Glutamatergic neuron (in vitro differentiated cells): ENCODE measurements around the gene LDLRAD4. TPM values are rescaled to one million over a fixed set of nuclear protein-coding genes. Genes with fewer than 3 reads are reported as not detected.

Source experiments
- DNase-seq: peaks from one replicate; pipeline ENCODE4 v3.0.0; 2022
- H3K27ac Mint-ChIP-seq: one replicate; pipeline ENCODE4 v1.8.0; 2020; ENCODE audit warnings: mild to moderate bottlenecking, mixed read lengths, inconsistent platforms; ENCODE audit not compliant: unreplicated experiment
- H3K27me3 Mint-ChIP-seq: one replicate; pipeline ENCODE4 v1.8.0; 2020; ENCODE audit warnings: mild to moderate bottlenecking, moderate library complexity, mixed read lengths, inconsistent platforms; ENCODE audit not compliant: unreplicated experiment
- H3K36me3 Mint-ChIP-seq: one replicate; pipeline ENCODE4 v1.8.0; 2020; ENCODE audit warnings: mild to moderate bottlenecking, mixed read lengths, inconsistent platforms; ENCODE audit not compliant: unreplicated experiment
- H3K4me1 Mint-ChIP-seq: one replicate; pipeline ENCODE4 v1.8.0; 2020; ENCODE audit warnings: mild to moderate bottlenecking, low read depth, mixed read lengths, inconsistent platforms; ENCODE audit not compliant: unreplicated experiment
- H3K4me3 Mint-ChIP-seq: one replicate; pipeline ENCODE4 v1.8.0; 2020; ENCODE audit warnings: mild to moderate bottlenecking, mixed read lengths, inconsistent platforms; ENCODE audit not compliant: unreplicated experiment
- H3K9me3 Mint-ChIP-seq: one replicate; pipeline ENCODE4 v1.8.0; 2020; ENCODE audit warnings: mild to moderate bottlenecking, moderate library complexity, mixed read lengths, inconsistent platforms; ENCODE audit not compliant: unreplicated experiment
- total RNA-seq: library from RNA; stranded (reverse); fragmentation: NEBNext Ultra II Directional; extraction: Animal tissue kit (Norgen Biotek cat#: 25700); gene quantifications from one replicate; pipeline ENCODE4 v1.2.1, GENCODE V29; 2021; ENCODE audit not compliant: unreplicated experiment
- TF ChIP-seq, protein P1 (sequence below): fragments of 200-600 bp; sonication (generic); IDR thresholded peaks from one replicate; pipeline ENCODE4 v1.5.0; 2021; ENCODE audit not compliant: partially characterized antibody, unreplicated experiment

Gene LDLRAD4
- total RNA-seq, 1 donor from 2014 or later, result 0.29 TPM

DNA sequence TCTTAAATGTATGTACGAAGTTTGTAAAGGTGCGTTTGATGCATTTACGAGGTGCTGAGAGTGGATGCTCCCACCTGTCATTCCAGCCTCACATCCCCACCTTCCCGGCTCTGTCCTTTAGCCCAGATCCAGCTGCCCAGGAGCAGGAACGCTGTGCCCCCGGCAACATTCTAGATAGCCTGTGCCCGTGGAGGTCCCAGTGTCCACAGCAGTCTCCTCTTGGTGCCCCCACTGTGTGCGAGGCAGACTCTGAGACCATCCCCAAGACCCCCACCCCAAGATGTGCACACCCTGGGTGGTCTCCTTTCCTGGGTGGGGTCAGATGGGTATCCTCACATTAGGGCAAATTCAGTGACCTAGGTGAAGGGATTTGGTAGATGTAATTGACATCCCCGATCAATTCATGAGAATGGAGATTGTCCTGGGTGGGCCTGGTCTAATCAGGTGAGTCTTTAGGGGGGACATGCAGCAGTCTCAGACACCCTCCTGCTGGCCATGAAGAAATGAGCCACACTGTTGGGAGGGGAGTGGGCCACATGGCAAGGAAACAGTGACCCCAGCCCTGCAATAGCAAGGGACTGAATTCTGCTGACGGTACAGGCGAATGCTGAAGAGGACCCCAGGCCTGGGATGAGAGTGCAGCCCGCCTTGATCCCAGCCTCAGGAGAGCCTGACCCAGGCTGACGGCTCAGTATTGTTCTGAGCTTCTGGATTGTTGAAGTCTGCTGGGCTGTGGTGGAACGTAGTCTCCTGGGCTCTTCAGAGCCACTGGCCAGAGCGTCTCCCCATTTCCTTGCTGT is 304.5 kb downstream of the LDLRAD4 start:
- peaks cover 6% of the 10 kb centered on the region for H3K36me3 Mint-ChIP-seq
- H3K27ac Mint-ChIP-seq, result no peak overlapping the region
- TF ChIP-seq, protein P1, sequence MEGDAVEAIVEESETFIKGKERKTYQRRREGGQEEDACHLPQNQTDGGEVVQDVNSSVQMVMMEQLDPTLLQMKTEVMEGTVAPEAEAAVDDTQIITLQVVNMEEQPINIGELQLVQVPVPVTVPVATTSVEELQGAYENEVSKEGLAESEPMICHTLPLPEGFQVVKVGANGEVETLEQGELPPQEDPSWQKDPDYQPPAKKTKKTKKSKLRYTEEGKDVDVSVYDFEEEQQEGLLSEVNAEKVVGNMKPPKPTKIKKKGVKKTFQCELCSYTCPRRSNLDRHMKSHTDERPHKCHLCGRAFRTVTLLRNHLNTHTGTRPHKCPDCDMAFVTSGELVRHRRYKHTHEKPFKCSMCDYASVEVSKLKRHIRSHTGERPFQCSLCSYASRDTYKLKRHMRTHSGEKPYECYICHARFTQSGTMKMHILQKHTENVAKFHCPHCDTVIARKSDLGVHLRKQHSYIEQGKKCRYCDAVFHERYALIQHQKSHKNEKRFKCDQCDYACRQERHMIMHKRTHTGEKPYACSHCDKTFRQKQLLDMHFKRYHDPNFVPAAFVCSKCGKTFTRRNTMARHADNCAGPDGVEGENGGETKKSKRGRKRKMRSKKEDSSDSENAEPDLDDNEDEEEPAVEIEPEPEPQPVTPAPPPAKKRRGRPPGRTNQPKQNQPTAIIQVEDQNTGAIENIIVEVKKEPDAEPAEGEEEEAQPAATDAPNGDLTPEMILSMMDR, result no peak
- DNase-seq, result no peak
- H3K4me3 Mint-ChIP-seq, result no peak overlapping the region
- no peaks in the 10 kb centered on the region for H3K4me1 Mint-ChIP-seq
- H3K27me3 Mint-ChIP-seq, result peaks cover 1% of the 10 kb centered on the region
- H3K9me3 Mint-ChIP-seq, result peaks cover under 1% of the 10 kb centered on the region

DNA sequence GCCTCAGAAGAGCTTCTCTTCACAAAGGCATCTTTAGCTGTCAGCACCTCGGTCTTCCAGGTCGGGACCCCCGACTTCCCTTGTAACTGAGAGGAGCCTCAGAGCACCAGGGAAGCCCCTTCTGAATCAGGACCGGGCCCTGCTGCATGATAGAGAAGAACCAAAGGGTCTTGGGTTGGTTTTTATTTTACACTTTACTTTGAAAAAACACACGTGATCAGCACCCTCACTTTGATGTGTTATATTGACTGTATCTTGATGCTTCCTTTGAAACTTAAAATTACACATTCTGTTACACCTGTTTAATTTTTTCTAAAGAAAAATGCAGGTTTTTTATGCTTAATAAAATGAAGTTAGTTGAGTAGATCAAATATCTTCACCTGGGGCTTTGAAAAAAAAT is 305.5 kb downstream of the LDLRAD4 start:
- H3K9me3 Mint-ChIP-seq, result no peaks in the 10 kb centered on the region
- H3K4me1 Mint-ChIP-seq, result no peaks in the 10 kb centered on the region
- H3K4me3 Mint-ChIP-seq, result no peak overlapping the region
- no peaks in the 10 kb centered on the region for H3K36me3 Mint-ChIP-seq
- H3K27me3 Mint-ChIP-seq, result peaks cover 2% of the 10 kb centered on the region
- DNase-seq, result no peak
- TF ChIP-seq, protein P1, result no peak
- H3K27ac Mint-ChIP-seq, result no peak overlapping the region

DNA sequence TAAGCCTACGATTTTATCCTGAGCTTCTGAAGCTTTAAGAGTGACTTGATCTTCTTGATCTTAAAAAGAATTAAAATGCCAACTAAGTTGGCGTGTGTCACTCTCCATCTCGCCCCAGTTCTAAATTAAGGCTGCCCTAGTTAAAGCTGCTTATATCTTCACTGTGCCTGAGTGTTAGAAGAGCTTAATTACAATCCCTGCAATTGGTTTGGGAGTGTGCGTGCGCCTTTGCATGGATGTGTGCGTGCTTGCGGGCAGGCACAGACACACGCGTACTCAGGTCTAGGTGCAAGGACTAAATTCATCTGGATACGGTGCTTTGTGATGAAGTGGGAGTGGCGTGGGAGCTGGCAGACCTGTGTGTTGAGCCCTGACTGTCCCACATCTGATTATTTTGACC is 306.3 kb downstream of the LDLRAD4 start:
- no peak overlapping the region for H3K27ac Mint-ChIP-seq
- H3K27me3 Mint-ChIP-seq, result peaks cover 2% of the 10 kb centered on the region
- TF ChIP-seq, protein P1, result no peak
- H3K36me3 Mint-ChIP-seq, result no peaks in the 10 kb centered on the region
- no peaks in the 10 kb centered on the region for H3K4me1 Mint-ChIP-seq
- no peak overlapping the region for H3K4me3 Mint-ChIP-seq
- H3K9me3 Mint-ChIP-seq, result no peaks in the 10 kb centered on the region
- DNase-seq, result no peak

DNA sequence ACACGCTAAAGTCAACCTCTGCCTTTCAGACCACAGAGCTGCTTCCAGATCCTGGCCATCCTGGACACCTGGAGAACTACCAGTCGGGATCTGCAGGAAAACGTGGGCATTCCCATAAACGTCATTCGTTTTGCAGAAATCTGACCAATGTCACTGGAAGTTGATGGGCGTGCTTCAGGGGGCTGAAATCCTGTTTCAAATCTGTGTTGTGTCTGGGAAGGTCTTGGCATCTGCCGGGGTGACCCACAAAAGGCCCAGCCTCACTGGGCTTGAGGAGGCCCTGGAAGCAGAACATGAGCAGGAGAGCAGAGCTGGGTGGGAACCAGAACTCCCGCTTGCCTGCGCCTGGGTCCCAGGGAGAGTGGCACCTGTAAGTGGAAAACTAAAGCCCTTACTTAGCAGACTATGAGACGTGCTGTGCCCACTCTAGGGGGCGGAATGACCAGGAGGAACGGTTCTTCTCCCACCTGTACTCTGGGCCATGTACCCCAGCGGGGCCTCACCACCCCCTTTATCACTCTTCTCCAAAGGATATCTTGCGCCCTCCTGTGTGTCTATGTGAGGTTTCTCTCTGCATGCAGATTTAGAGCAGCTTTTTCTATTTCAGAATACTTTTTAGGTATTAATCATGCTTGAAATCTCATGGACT is 306.9 kb downstream of the LDLRAD4 start:
- TF ChIP-seq, protein P1, result no peak
- Mint-ChIP-seq H3K36me3 (no peaks in the 10 kb centered on the region), H3K4me1 (no peaks in the 10 kb centered on the region), H3K9me3 (no peaks in the 10 kb centered on the region), H3K4me3 (no peak overlapping the region), H3K27me3 (peaks cover 2% of the 10 kb centered on the region), H3K27ac (no peak overlapping the region)
- DNase-seq, result no peak

DNA sequence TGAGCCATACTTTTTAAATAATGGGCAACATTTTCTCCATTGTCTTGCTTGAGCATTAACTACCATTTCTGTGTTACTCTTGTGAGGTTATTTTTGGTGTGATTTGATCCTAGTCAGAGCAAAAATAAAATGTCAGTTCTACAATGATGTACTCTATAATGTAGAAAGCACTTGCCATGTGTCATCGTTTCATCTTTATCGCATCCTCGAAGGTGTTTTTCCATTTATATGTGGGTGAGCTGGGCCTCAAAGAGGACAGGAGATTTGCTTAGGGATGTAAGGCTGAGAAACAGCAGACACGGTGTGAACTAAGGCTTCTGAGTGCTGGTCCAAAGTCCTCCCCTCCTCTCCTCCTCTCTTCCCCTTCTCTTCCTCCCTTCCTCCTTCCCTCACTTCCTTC is 308.0 kb downstream of the LDLRAD4 start:
- H3K9me3 Mint-ChIP-seq, result no peaks in the 10 kb centered on the region

More for the DNA sequence above, 308.0 kb downstream of the LDLRAD4 start:
- Mint-ChIP-seq H3K27me3 (peaks cover 2% of the 10 kb centered on the region), H3K27ac (no peak overlapping the region), H3K4me3 (no peak overlapping the region), H3K4me1 (no peaks in the 10 kb centered on the region), H3K36me3 (no peaks in the 10 kb centered on the region)
- no peak for DNase-seq
- TF ChIP-seq, protein P1, result no peak
